NCI-H446 treated with DMSO at 0.1 percent for 48 hours (cell line): ENCODE measurements around the gene TTC7B.

ENCODE experiments used
- DNase-seq: peaks from one replicate; lab custom pipeline; 2025; lab: John Stamatoyannopoulos, UW

TTC7B gene

DNA sequence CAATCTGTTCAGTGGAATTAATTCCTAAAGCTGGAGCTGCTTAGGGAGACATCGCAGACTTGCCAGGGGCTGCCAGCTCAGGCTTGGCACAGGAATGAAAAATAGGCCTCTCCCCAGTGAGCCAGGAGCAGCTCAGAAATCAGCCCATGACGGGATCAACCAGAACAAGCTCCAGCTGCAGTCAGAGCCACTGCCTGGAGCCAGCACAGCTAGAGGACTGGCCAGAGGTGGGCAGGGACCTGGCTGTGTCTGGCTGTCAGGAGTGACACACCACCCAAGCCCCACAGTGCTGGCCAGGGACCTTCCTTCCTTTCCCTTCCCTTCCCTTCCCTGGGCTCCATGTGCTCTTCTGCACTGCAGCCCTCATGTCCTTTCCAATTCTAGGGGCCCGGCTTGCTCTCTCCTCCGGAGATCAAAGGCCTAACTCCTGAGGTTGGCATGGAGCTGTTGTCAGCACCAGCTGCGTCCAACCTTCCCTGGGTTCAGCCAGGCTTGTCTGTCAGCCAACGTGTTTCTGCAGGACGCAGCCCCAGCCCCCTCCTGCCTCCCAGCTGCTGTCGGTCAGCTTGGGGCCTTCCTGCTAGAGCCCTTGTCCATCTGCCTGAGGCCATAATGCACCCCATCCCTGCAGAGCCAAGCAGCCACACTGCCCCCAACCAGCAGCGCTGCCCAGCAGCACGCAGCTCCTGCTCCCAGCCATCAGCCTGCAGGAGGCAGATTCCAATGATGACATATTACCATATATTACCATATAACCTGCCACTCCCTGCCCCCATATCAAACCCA, 270.1 kb downstream of the TTC7B start:
- peak; percentile 94 for DNase-seq

DNA sequence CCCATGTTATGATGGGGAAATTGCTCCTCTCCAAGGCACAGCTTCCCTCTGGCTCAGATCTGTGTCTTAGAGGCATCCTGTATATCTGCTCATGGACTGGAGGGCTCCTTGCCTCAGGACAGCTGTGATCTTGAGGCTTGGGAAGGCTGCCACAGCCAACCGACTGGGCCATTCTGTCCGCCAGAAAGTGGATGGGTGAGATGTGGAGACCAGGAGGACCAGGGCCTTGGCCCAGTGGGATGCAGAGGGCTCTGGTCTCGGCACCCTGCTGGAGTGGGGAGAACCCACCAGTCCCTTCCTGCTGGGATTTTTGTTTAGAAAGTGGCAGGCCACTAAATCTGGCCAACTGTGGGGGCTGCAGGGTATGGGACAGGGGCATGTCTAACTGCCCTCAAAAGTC, 270.8 kb downstream of the TTC7B start:
- no peak for DNase-seq

GRCh38 chr14:90544971-90545370, 271.3 kb downstream of the TTC7B start:
- no peak for DNase-seq

- no peak for DNase-seq
Measured at GRCh38 chr14:90544566-90544965, 271.7 kb downstream of the TTC7B start.

GRCh38 chr14:90543876-90544275, 272.4 kb downstream of the TTC7B start:
- DNase-seq = no peak

- no peak for DNase-seq
Measured at GRCh38 chr14:90541076-90541634, 275.1 kb downstream of the TTC7B start.

- no peak for DNase-seq
Measured at GRCh38 chr14:90540437-90540836, 275.8 kb downstream of the TTC7B start.

- DNase-seq = no peak
Measured at GRCh38 chr14:90539996-90540395, 276.2 kb downstream of the TTC7B start.

DNA sequence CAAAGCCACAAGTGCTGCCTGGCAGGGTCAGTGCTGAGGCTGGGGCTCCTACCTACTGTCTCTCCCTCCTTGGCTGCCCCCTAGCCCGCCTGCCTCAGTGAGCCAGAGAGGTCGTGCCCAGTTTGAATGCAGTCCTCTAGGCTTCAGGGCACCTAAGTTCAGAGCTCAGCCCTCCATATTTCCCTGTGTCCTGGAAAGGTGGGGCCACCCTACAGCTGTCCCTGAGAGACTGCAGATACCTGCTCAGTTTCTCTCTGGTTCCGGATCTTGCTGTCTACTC, 276.8 kb downstream of the TTC7B start:
- no peak for DNase-seq

DNA sequence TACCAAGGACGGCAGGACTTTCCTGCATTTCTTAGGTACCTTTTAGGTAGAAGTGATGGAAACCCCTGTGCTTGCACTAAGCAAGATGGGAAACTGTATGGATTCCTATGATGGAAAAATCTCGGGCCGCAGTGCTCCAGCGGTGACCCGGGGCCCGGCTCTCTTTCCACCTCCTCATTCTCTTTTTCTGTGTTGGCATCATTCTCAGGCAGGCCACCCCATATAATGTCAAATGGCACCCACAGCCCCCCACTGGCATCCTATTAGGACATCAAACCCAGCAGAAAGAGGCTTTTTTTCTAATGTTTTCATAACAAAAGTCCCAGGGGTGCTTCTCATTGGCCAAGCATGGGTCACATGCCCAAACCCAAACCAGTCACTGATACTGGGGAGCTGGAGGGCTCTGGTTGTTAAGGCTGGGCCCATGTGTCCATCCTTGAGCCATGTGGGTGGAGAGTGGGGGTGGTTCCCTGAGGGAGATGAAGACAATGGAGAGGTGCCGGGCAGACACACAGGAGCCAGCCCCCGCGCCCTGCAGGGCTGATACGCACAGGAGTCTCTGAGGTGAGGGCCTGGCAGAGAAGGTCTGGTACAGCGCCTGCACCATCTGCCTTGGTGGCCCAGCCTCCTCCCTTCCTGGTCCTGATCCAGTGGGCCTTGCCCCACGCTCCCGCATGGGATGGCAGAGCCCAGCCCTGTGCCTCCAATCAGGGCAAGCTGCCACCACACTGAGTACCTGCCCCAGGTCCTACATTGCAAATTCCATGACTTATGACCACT, 277.3 kb downstream of the TTC7B start:
- DNase-seq = no peak

GRCh38 chr14:90538095-90538494, 278.1 kb downstream of the TTC7B start:
- DNase-seq = no peak

DNA sequence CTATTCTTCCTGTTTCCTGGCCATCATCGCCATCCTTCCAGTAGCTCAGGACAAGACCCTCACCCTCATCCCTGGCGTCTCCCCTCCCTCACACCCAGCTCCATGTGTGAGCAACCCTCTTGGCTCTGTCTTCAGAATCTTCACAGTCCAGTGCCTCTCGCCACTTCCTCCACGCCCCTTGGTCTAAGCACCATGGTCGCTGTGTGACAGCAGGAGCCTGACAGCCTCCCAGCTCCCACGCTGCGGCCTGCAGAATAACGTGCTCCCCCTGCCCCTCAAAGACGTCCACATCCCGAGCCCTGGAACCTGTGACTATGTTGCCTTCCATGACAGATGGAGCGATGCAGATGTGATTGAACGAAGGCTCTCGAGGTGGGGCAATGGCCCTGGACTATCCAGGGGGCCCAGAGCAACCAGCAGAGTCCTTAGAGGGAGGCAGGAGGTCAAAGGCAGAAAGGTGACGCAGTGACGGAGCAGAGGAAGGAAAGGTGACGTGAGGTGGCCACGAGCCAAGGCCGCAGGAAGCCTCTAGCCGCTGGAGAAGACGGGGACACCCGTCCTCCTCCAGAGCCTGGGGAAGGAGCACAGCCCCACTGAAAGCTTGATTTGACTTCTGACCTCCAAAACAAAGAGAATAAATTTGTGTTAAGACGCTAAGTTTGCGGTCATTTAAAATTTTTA, 279.6 kb downstream of the TTC7B start:
- no peak for DNase-seq

- no peak for DNase-seq
Measured at GRCh38 chr14:90536092-90536491, 280.1 kb downstream of the TTC7B start.

DNA sequence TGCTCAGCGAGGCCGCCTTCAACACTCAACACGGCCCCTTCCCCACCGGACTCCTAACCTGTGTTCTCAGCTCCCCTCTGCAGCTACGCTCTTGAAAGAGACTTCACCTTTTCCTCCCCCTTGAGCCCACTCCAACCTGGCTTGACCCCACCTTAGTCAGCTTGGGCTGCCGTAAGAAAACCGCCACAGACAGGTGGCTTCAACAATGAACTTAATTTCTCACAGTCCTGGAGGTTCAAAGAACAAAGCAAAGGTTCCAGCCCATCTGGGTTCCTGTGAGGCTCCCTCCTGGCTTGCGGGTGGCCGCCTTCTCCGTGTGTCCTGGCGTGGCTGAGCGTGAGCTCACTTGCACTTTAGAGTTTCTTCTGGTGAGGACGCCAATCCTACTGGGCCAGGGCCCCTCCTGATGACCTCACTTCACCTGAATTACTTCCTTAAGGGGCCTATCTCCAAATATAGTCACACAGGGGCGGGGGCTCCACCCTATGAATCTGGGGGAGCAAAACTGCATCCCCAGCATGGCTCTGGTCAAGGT, 280.6 kb downstream of the TTC7B start:
- DNase-seq = no peak

DNA sequence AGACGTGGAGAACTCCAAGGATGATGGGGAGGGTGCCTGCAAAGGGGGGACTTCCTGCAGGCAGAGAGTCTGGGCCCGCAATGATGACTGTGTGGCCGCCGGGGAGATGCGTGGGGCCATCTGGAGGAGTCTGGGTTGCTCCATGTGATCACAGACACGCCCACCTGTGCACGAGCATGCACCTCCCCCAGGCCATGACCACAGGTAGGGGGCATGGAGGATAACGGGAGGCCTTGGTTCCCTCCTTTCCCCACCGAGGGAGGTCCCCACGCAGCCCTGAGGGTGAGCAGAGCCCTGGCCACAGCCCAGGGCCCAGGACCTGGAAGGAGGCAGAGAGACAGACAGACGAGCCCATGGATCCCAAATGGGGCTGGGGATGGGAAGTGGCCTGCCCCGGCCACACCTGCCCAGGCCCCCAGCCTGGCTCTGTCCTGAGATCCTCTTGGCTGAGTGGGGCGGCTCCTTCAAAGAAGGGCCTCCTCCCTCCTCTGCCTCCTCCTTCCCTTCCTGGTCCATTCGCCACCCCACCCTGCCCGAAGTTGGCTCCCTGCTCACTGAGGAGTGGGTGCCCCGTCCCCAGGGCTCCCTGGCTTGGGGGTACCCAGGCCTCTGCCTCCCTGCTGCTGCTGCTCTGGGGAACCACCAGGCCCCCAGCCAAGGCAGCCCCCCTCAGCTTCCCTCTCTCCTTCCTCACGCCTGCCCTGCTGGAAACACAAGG, 281.2 kb downstream of the TTC7B start:
- no peak for DNase-seq

- DNase-seq = no peak
Measured at GRCh38 chr14:90534091-90534837, 282.0 kb downstream of the TTC7B start.

DNA sequence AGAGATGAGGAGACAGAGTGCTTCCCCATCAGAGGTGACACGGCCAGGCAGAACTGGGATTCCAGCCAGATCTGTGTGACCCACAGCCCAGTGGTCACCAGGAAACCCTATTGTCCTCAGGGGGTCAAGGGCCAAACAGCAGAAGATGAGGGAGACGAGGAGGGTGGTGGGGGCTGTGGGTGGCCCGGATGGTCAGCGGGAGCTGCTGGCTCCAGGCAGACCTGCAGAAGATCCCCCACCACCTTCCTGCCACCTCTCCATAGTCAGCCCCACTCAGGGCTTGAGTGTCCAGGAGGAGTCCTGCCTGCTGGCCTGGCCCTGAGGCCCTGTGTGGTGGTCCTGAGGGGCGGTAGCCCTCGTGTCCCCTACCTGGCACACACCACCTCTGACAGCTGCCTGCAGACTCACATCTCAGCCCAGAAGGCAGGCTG, 282.6 kb downstream of the TTC7B start:
- DNase-seq = no peak

DNA sequence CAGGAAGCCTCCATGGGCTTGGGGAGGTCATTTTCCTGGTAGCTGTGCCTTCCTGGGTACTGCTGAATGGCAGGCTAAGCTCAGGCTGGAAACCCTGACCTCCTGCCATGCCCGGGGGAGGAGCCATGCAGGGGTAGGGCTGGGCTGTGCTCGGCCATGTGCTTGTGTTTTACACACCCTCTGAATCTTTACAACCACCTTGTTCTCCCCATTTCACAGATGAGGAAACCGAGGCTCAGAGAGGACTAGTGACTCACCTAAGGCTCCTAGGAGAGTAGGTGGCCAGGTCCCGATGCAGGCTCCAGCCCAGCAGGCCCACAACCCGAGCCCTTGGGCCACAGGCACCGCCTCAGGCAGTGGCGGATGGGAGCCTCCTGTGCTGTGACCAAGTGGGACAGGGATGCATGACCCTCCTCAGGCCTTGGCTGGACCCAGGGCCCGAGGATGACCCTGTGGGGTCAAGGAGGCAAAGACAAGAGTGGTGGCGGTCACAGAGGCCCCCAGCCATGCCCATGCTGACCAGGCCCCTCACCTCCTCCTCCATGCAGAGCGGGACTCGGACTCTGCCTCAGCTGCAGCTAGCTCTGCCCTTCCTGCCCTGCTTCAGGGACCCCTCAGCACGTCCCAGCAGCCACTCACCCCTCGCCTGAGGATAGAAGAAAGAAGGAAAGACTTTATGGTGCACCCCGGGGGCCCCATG, 283.3 kb downstream of the TTC7B start:
- DNase-seq = no peak

GRCh38 chr14:90531497-90531896, 284.7 kb downstream of the TTC7B start:
- peak; percentile 69 for DNase-seq

DNA sequence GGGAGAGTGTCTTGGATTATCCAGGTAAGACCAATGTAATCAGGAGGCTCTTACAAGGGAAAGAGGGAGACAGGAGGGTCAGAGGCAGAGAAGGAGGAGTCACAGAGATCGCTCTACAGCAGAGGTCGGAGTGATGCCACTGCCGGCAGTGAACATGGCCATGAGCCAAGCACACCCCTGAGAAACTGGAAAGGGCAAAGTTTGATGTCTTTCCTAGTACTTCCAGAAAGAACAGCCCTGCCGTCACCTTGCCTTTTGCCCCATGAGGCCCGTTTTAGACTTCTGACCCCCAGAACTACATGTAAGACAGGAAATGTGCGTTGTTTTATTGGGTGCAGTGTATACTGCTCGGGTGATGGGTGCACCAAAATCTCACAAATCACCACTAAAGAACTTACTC, 285.7 kb downstream of the TTC7B start:
- DNase-seq = no peak
